Gastrocnemius medialis (tissue), 4 donors: ENCODE data around the gene HERC2. TPM values are rescaled to one million over a fixed set of nuclear protein-coding genes. Genes with fewer than 3 reads are reported as not detected.
"Not testable (repeated sequence)": the region's sequence is repeated elsewhere in the genome, so short reads cannot be mapped to it uniquely, and the experiment has no call there.

Source experiments
- ATAC-seq, 2 donors: fragments of 150-250 bp; one replicate each; pipeline ENCODE4 v1.9.1; 2016
- DNase-seq, 2 donors: peaks; one replicate each; pipeline ENCODE4 v3.0.0-alpha.2; 2019
- H3K27ac ChIP-seq, 4 donors: fragments of 200-600 bp; sonication (generic); 1 replicate in 1 of 4; 2 replicates in 3 of 4; pipeline ENCODE4 v1.5.1; 2016 to 2018; ENCODE audit warnings: mild to moderate bottlenecking in 2 of 4, moderate library complexity in 1 of 4
- H3K27me3 ChIP-seq, 3 donors: fragments of 200-600 bp; sonication (generic) in 2 of 3; 1 replicate in 1 of 3; 2 replicates in 2 of 3; pipeline versions ENCODE4 v1.5.1 to v1.6.0; 2016 to 2019; ENCODE audit warnings: mild to moderate bottlenecking in 1 of 3, moderate library complexity in 1 of 3
- H3K36me3 ChIP-seq, 2 donors: fragments of 200-600 bp; sonication (generic) in 1 of 2; one replicate each; pipeline ENCODE4 v1.5.1; 2017 to 2018
- H3K4me1 ChIP-seq, 2 donors: fragments of 200-600 bp; sonication (generic) in 1 of 2; one replicate each; pipeline ENCODE4 v1.5.1; 2016 to 2017; ENCODE audit warnings: mild to moderate bottlenecking in 2 of 2
- H3K4me3 ChIP-seq, 4 donors: fragments of 200-600 bp; sonication (generic) in 3 of 4; 1 replicate in 1 of 4; 2 replicates in 3 of 4; pipeline ENCODE4 v1.5.1; 2016 to 2019; ENCODE audit warnings: mild to moderate bottlenecking in 2 of 4
- H3K9me3 ChIP-seq, 3 donors: fragments of 200-600 bp; sonication (generic) in 2 of 3; 1 replicate in 1 of 3; 2 replicates in 2 of 3; pipeline ENCODE4 v1.5.1; 2016 to 2019
- CTCF ChIP-seq, 5 experiments: fragments of 450-650 bp in 3 of 5; fragments of 200-600 bp in 2 of 5; sonication (generic) in 2 of 5; IDR thresholded peaks in 4 of 5; conservative IDR thresholded peaks in 1 of 5; 1 replicate in 4 of 5; 2 replicates in 1 of 5; pipeline ENCODE4 v1.5.1; 2016 to 2019; ENCODE audit warnings: antibody characterized with exemption in 5 of 5, mild to moderate bottlenecking in 3 of 5, moderate library complexity in 3 of 5
- POLR2A ChIP-seq, 2 donors: fragments of 450-650 bp; IDR thresholded peaks; one replicate each; pipeline ENCODE4 v1.6.1; 2017; ENCODE audit warnings: antibody characterized with exemption in 2 of 2, mild to moderate bottlenecking in 2 of 2, moderate library complexity in 2 of 2
- in situ Hi-C, 4 donors: fragments of 200-750 bp; cut with MboI; loops; one replicate each; pipeline versions ENCODE4 v1.15.0 to v1.8.0; 2017; ENCODE audit warnings: low sequenced_read_pairs in 4 of 4
- intact Hi-C: fragments of 100-400 bp; cut with DNase I; formaldehyde crosslinking; loops from one replicate; pipeline ENCODE4 v1.15.1; 2023; ENCODE audit warnings: low total_unique reads
- total RNA-seq, 4 donors: library from RNA; depleted of rRNA; stranded (reverse); fragments of >200 nt; gene quantifications; one replicate each; pipeline versions ENCODE4 v1.1.0 to v1.2.3, GENCODE V29; 2016

The HERC2 gene
- total RNA-seq, 4 donors from 2014 or later = 46.8 to 92.7 (median 62.2) TPM

GRCh38 chr15:28164876-28165275, 157.1 kb downstream of the HERC2 start:
- Histone ChIP-seq H3K4me3 (no peak overlapping the region), H3K4me1 (no peaks in the 10 kb centered on the region), H3K9me3 (no peaks in the 10 kb centered on the region), H3K36me3 (peaks cover 7 to 88% of the 10 kb centered on the region in 2 donors), H3K27me3 (no peaks in the 10 kb centered on the region), H3K27ac (no peak overlapping the region)
- ATAC-seq (no peak), DNase-seq (no peak)
- intact Hi-C loops = no loop called here
- in situ Hi-C loops = no loop called here
- TF ChIP-seq CTCF (IDR thresholded peaks at IDR 0.05 in 4 of 5, conservative IDR thresholded peaks at IDR 0.05 in 1 of 5) (no peak), POLR2A (IDR thresholded peaks at IDR 0.05) (no peak)

- DNase-seq = no peak
- Histone ChIP-seq H3K4me3 (no peak overlapping the region), H3K4me1 (no peaks in the 10 kb centered on the region), H3K27ac (no peak overlapping the region), H3K36me3 (no peaks in the 10 kb centered on the region), H3K27me3 (no peaks in the 10 kb centered on the region), H3K9me3 (no peaks in the 10 kb centered on the region)
- ATAC-seq = no peak
- in situ Hi-C loops (no loop called here), intact Hi-C loops (no loop called here)
- TF ChIP-seq POLR2A (IDR thresholded peaks at IDR 0.05) (no peak), CTCF (IDR thresholded peaks at IDR 0.05 in 4 of 5, conservative IDR thresholded peaks at IDR 0.05 in 1 of 5) (no peak)
Measured at GRCh38 chr15:28154283-28154682, 167.7 kb downstream of the HERC2 start.

- DNase-seq (no peak), ATAC-seq (no peak)
- Histone ChIP-seq H3K4me3 (no peak overlapping the region), H3K27me3 (no peaks in the 10 kb centered on the region), H3K4me1 (no peaks in the 10 kb centered on the region), H3K27ac (no peak overlapping the region), H3K36me3 (no peaks in the 10 kb centered on the region), H3K9me3 (no peaks in the 10 kb centered on the region)
- TF ChIP-seq POLR2A (IDR thresholded peaks at IDR 0.05) (no peak), CTCF (IDR thresholded peaks at IDR 0.05 in 4 of 5, conservative IDR thresholded peaks at IDR 0.05 in 1 of 5) (no peak)
- in situ Hi-C loops = no loop called here
- intact Hi-C loops = no loop called here
Measured at GRCh38 chr15:28153492-28154119, 168.4 kb downstream of the HERC2 start.

- H3K27ac ChIP-seq, intact Hi-C loops, in situ Hi-C loops: not testable (repeated sequence)
Measured at GRCh38 chr15:28152538-28152923, 169.4 kb downstream of the HERC2 start.

GRCh38 chr15:28151864-28152537, 170.0 kb downstream of the HERC2 start:
- H3K27ac ChIP-seq, DNase-seq, in situ Hi-C loops, H3K27me3 ChIP-seq, H3K36me3 ChIP-seq, H3K9me3 ChIP-seq, H3K4me3 ChIP-seq, intact Hi-C loops, H3K4me1 ChIP-seq, ATAC-seq: not testable (repeated sequence)

More at GRCh38 chr15:28152538-28152923, 169.4 kb downstream of the HERC2 start:
- H3K4me3 ChIP-seq, H3K4me1 ChIP-seq, H3K9me3 ChIP-seq, DNase-seq, H3K36me3 ChIP-seq, H3K27me3 ChIP-seq, ATAC-seq: not testable (repeated sequence)
